Neural cell (in vitro differentiated cells): ENCODE data around the gene TRUB1. TPM values are rescaled to one million over a fixed set of nuclear protein-coding genes. Genes with fewer than 3 reads are reported as not detected.

Experiments used
- H2AFZ ChIP-seq: fragments of 200-600, 300-800 bp; sonication (generic), shearing (Covaris generic); 2 replicates; pipeline ENCODE4 v1.6.0; 2014; ENCODE audit warnings: low read depth, mild to moderate bottlenecking, antibody characterized with exemption, low read length, moderate library complexity
- H3F3A ChIP-seq: fragments of 200-600 bp; shearing (Covaris generic); 2 replicates; pipeline ENCODE4 v1.6.1; 2016; ENCODE audit warnings: mild to moderate bottlenecking, moderate library complexity, mixed read lengths, antibody characterized with exemption, low read length; ENCODE audit not compliant: insufficient read depth, poor library complexity, severe bottlenecking
- H3K27ac ChIP-seq: fragments of 200-600, 300-800 bp; sonication (generic), shearing (Covaris generic); 2 replicates; pipeline ENCODE4 v1.5.1; 2014; ENCODE audit warnings: mild to moderate bottlenecking, low read length, moderate library complexity
- H3K27me3 ChIP-seq: fragments of 300-800, 200-600 bp; sonication (generic), shearing (Covaris generic); 2 replicates; pipeline ENCODE4 v1.6.0; 2014; ENCODE audit warnings: mild to moderate bottlenecking, low read depth, low read length, moderate library complexity; ENCODE audit not compliant: insufficient read depth
- H3K36me3 ChIP-seq: fragments of 300-800, 200-600 bp; sonication (generic), shearing (Covaris generic); 2 replicates; pipeline ENCODE4 v1.5.1; 2014; ENCODE audit warnings: mild to moderate bottlenecking, antibody characterized with exemption, low read length, moderate library complexity; ENCODE audit not compliant: insufficient read depth
- H3K4me2 ChIP-seq: fragments of 300-800, 200-600 bp; sonication (generic), shearing (Covaris generic); 2 replicates; pipeline ENCODE4 v1.6.0; 2014; ENCODE audit warnings: mild to moderate bottlenecking, low read length
- H3K4me3 ChIP-seq: fragments of 300-800, 200-600 bp; sonication (generic), shearing (Covaris generic); 2 replicates; pipeline ENCODE4 v1.5.1; 2014; ENCODE audit warnings: mild to moderate bottlenecking, low read length, moderate library complexity
- H3K79me2 ChIP-seq: fragments of 200-600 bp; shearing (Covaris generic); replicated peaks from 2 replicates; pipeline ENCODE4 v1.6.0; 2014; ENCODE audit warnings: mild to moderate bottlenecking, low read length, moderate library complexity; ENCODE audit not compliant: insufficient read depth
- H3K9ac ChIP-seq: fragments of 300-800, 200-600 bp; sonication (generic), shearing (Covaris generic); 2 replicates; pipeline ENCODE4 v1.6.1; 2016; ENCODE audit warnings: mild to moderate bottlenecking, low read length, mixed read lengths
- H3K9me2 ChIP-seq: fragments of 200-600 bp; shearing (Covaris generic); 2 replicates; pipeline ENCODE4 v1.6.1; 2016; ENCODE audit warnings: mild to moderate bottlenecking, low read length, mixed read lengths; ENCODE audit not compliant: insufficient read depth
- H3K9me3 ChIP-seq: fragments of 200-600, 300-800 bp; sonication (generic), shearing (Covaris generic); 2 replicates; pipeline ENCODE4 v1.6.1; 2016; ENCODE audit warnings: mild to moderate bottlenecking, mixed run types, low read length, moderate library complexity, mixed read lengths
- H4K20me1 ChIP-seq: fragments of 200-600 bp; shearing (Covaris generic); 2 replicates; pipeline ENCODE4 v1.6.1; 2016; ENCODE audit warnings: mild to moderate bottlenecking, mixed run types; ENCODE audit not compliant: insufficient read depth
- EP300 ChIP-seq: fragments of 450-650 bp; conservative IDR thresholded peaks from 2 replicates; pipeline ENCODE4 v1.6.1; 2014; ENCODE audit warnings: antibody characterized with exemption, mild to moderate bottlenecking, moderate library complexity; ENCODE audit not compliant: poor library complexity, severe bottlenecking
- EZH2 ChIP-seq: fragments of 200-600, 300-800 bp; shearing (Covaris generic), sonication (generic); IDR thresholded peaks from 2 replicates; pipeline ENCODE4 v1.6.1; 2014; ENCODE audit warnings: antibody characterized with exemption, low read length, borderline replicate concordance, mild to moderate bottlenecking; ENCODE audit not compliant: insufficient read depth, poor library complexity, severe bottlenecking
- MXI1 ChIP-seq: fragments of 450-650 bp; conservative IDR thresholded peaks from 2 replicates; pipeline ENCODE4 v1.6.1; 2014; ENCODE audit warnings: antibody characterized with exemption, mild to moderate bottlenecking; ENCODE audit not compliant: poor library complexity, severe bottlenecking
- POLR2AphosphoS5 ChIP-seq: IDR thresholded peaks from 2 replicates; pipeline ENCODE4 v1.6.1; 2012
- RAD21 ChIP-seq: fragments of 450-650 bp; conservative IDR thresholded peaks from 2 replicates; pipeline ENCODE4 v1.6.1; 2014; ENCODE audit warnings: antibody characterized with exemption, mild to moderate bottlenecking, moderate library complexity
- SMC3 ChIP-seq: fragments of 450-650 bp; conservative IDR thresholded peaks from 2 replicates; pipeline ENCODE4 v1.6.1; 2014; ENCODE audit warnings: antibody characterized with exemption, mild to moderate bottlenecking, moderate library complexity; ENCODE audit not compliant: poor library complexity
- TAF1 ChIP-seq: IDR thresholded peaks from 2 replicates; pipeline ENCODE4 v1.6.1; 2012; ENCODE audit warnings: low read depth
- polyA plus RNA-seq: library from polyadenylated mRNA; depleted of rRNA; stranded (reverse); fragments of >200 nt; gene quantifications from 2 replicates; pipeline ENCODE4 v1.2.3, GENCODE V29; 2014
- TF ChIP-seq, protein P1 (sequence below): IDR thresholded peaks from 2 replicates; pipeline ENCODE4 v1.6.1; 2012; ENCODE audit warnings: borderline replicate concordance
- TF ChIP-seq, protein P2 (sequence below): fragments of 450-650 bp; IDR thresholded peaks from 2 replicates; pipeline ENCODE4 v1.5.1; 2014; ENCODE audit warnings: antibody characterized with exemption, mild to moderate bottlenecking, moderate library complexity; ENCODE audit not compliant: poor library complexity, severe bottlenecking

TRUB1 gene
- polyA plus RNA-seq, 1 donor from 2014 or later: 48.8 TPM

DNA sequence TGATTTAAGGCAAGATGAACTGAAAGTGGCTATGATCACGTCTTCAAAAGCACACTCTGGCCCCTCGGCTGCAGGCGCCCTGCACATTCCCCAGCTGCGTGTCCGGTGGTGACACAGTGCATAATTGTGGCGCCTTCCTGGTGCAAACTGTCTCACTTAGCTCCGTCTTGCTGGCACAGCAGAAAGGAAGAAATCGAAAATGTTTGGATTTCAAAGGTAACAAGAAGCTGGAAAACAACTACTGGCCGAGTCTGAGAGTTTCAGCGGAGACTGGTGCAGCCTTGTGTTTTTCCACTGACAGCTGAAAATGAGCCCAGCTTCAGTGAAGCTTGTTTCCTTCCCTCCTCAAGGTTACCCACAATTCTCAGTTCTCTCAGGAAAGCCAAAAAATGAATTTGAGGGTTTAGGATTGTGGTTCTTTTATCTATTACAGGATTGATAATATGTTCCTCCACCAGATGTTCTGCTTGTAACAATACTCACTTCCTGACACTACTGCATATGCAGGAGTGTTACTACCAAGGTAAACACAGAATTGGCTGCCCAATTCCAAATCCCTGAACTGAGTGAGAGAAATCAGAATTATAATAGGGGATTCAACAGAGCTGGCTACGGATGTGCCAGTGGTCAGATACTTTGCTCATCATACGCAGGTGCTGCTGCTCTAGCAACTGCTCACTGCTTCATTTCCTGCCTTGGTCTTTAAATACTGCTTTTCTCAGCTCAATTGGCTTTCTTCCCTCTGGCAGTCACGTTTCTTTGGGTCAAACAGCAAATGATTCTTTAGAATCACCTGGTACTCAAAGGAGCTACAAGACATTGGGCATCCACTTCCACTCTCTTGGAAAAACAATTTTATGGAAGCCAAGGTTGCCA is 63.7 kb downstream of the TRUB1 start:
- Histone ChIP-seq H3K27me3 (no peaks in the 10 kb centered on the region), H3K36me3 (no peaks in the 10 kb centered on the region), H2AFZ (no peak overlapping the region), H3K9ac (no peak overlapping the region), H3K27ac (no peak overlapping the region), H4K20me1 (no peaks in the 10 kb centered on the region), H3K4me2 (no peak overlapping the region), H3K79me2 (no peaks in the 10 kb centered on the region), H3K4me3 (no peak overlapping the region), H3K9me2 (no peaks in the 10 kb centered on the region), H3F3A (no peaks in the 10 kb centered on the region), H3K9me3 (no peaks in the 10 kb centered on the region)
- TF ChIP-seq, protein P1, sequence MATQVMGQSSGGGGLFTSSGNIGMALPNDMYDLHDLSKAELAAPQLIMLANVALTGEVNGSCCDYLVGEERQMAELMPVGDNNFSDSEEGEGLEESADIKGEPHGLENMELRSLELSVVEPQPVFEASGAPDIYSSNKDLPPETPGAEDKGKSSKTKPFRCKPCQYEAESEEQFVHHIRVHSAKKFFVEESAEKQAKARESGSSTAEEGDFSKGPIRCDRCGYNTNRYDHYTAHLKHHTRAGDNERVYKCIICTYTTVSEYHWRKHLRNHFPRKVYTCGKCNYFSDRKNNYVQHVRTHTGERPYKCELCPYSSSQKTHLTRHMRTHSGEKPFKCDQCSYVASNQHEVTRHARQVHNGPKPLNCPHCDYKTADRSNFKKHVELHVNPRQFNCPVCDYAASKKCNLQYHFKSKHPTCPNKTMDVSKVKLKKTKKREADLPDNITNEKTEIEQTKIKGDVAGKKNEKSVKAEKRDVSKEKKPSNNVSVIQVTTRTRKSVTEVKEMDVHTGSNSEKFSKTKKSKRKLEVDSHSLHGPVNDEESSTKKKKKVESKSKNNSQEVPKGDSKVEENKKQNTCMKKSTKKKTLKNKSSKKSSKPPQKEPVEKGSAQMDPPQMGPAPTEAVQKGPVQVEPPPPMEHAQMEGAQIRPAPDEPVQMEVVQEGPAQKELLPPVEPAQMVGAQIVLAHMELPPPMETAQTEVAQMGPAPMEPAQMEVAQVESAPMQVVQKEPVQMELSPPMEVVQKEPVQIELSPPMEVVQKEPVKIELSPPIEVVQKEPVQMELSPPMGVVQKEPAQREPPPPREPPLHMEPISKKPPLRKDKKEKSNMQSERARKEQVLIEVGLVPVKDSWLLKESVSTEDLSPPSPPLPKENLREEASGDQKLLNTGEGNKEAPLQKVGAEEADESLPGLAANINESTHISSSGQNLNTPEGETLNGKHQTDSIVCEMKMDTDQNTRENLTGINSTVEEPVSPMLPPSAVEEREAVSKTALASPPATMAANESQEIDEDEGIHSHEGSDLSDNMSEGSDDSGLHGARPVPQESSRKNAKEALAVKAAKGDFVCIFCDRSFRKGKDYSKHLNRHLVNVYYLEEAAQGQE: no peak
- TF ChIP-seq MXI1 (no peak), POLR2AphosphoS5 (no peak), RAD21 (no peak), SMC3 (no peak), EZH2 (no peak)
- TF ChIP-seq, protein P2, sequence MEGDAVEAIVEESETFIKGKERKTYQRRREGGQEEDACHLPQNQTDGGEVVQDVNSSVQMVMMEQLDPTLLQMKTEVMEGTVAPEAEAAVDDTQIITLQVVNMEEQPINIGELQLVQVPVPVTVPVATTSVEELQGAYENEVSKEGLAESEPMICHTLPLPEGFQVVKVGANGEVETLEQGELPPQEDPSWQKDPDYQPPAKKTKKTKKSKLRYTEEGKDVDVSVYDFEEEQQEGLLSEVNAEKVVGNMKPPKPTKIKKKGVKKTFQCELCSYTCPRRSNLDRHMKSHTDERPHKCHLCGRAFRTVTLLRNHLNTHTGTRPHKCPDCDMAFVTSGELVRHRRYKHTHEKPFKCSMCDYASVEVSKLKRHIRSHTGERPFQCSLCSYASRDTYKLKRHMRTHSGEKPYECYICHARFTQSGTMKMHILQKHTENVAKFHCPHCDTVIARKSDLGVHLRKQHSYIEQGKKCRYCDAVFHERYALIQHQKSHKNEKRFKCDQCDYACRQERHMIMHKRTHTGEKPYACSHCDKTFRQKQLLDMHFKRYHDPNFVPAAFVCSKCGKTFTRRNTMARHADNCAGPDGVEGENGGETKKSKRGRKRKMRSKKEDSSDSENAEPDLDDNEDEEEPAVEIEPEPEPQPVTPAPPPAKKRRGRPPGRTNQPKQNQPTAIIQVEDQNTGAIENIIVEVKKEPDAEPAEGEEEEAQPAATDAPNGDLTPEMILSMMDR: no peak

DNA sequence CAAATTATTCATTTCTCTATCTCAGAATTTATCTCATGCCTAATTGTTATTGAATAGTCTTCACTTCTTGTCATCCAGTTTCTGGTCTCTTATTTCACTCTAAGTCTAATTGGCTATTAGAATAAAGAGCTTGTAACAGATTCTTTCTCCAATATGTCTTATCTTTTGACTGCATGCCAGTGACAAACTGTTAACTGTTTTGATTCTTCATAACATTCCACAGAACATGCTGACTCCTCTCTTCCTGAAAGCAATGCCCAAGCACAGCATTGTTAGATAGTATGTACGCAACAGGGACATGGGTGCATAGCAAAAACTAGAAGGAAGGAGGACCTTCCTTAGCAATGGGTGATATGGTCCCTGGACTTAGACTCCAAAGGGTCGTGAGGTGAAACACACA is 65.4 kb downstream of the TRUB1 start:
- H3K79me2 ChIP-seq: no peaks in the 10 kb centered on the region

More for the DNA sequence above, 65.4 kb downstream of the TRUB1 start:
- no peaks in the 10 kb centered on the region for H3K27me3 ChIP-seq
- H3K4me2 ChIP-seq: no peak overlapping the region
- TF ChIP-seq, protein P2: no peak
- TF ChIP-seq TAF1 (no peak), SMC3 (no peak), EP300 (no peak), EZH2 (no peak), POLR2AphosphoS5 (no peak), MXI1 (no peak), RAD21 (no peak)
- TF ChIP-seq, protein P1: no peak
- no peaks in the 10 kb centered on the region for H4K20me1 ChIP-seq
- no peaks in the 10 kb centered on the region for H3K9me3 ChIP-seq
- H3F3A ChIP-seq: no peaks in the 10 kb centered on the region
- no peak overlapping the region for H3K27ac ChIP-seq
- H3K36me3 ChIP-seq: no peaks in the 10 kb centered on the region
- no peak overlapping the region for H3K4me3 ChIP-seq
- H3K9ac ChIP-seq: no peak overlapping the region
- H3K9me2 ChIP-seq: no peaks in the 10 kb centered on the region
- H2AFZ ChIP-seq: no peak overlapping the region
